Transverse colon (tissue), 3 donors: ENCODE data around the gene PHGDH.

ENCODE experiments used
- EP300 ChIP-seq: sonication (generic); formaldehyde crosslinking; IDR thresholded peaks from one replicate; pipeline ENCODE4 v1.6.1; 2017; ENCODE audit warnings: antibody characterized with exemption, low read depth
- POLR2A ChIP-seq: fragments of 450-650 bp; IDR thresholded peaks from one replicate; pipeline ENCODE4 v1.6.1; 2016; ENCODE audit warnings: antibody characterized with exemption, mild to moderate bottlenecking, moderate library complexity
- TF ChIP-seq, protein P1 (sequence below), 5 experiments: fragments of 200-600 bp in 3 of 5; fragments of 450-650 bp in 2 of 5; sonication (generic) in 3 of 5; IDR thresholded peaks; 1 replicate in 2 of 5; 2 replicates in 3 of 5; pipeline ENCODE4 v1.5.1; 2016 to 2017; ENCODE audit warnings: antibody characterized with exemption in 5 of 5, inconsistent platforms in 3 of 5, mild to moderate bottlenecking in 2 of 5, moderate library complexity in 1 of 5

DNA sequence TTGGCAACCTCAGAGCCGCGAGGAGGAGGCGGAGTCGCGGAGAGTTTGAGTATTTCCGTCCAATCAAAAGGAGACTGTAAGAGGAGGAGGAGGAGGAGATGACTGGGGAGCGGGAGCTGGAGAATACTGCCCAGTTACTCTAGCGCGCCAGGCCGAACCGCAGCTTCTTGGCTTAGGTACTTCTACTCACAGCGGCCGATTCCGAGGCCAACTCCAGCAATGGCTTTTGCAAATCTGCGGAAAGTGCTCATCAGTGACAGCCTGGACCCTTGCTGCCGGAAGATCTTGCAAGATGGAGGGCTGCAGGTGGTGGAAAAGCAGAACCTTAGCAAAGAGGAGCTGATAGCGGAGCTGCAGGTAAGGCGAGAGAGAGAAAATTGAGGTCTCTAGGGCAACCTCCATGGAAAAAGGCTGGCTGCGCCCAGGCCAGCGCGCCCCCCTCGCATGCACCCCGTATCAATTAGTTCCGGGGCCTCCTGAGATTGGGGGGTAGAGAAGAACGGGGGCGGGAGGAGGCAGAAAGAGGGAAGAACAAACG, at the start of gene PHGDH:
- TF ChIP-seq, protein P1, sequence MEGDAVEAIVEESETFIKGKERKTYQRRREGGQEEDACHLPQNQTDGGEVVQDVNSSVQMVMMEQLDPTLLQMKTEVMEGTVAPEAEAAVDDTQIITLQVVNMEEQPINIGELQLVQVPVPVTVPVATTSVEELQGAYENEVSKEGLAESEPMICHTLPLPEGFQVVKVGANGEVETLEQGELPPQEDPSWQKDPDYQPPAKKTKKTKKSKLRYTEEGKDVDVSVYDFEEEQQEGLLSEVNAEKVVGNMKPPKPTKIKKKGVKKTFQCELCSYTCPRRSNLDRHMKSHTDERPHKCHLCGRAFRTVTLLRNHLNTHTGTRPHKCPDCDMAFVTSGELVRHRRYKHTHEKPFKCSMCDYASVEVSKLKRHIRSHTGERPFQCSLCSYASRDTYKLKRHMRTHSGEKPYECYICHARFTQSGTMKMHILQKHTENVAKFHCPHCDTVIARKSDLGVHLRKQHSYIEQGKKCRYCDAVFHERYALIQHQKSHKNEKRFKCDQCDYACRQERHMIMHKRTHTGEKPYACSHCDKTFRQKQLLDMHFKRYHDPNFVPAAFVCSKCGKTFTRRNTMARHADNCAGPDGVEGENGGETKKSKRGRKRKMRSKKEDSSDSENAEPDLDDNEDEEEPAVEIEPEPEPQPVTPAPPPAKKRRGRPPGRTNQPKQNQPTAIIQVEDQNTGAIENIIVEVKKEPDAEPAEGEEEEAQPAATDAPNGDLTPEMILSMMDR (IDR thresholded peaks at IDR 0.05), result no peak
- TF ChIP-seq EP300 (no peak), POLR2A (no peak)
